HG03460 (cell line): ENCODE measurements around the gene APC2.
"Not testable (repeated sequence)": the region's sequence is repeated elsewhere in the genome, so short reads cannot be mapped to it uniquely, and the experiment has no call there.

ENCODE experiments used
- ATAC-seq: cut with Tn5 transposase; IDR thresholded peaks from one replicate; pipeline ENCODE4 v1.9.1; 2021; ENCODE audit not compliant: unreplicated experiment

APC2 gene

DNA sequence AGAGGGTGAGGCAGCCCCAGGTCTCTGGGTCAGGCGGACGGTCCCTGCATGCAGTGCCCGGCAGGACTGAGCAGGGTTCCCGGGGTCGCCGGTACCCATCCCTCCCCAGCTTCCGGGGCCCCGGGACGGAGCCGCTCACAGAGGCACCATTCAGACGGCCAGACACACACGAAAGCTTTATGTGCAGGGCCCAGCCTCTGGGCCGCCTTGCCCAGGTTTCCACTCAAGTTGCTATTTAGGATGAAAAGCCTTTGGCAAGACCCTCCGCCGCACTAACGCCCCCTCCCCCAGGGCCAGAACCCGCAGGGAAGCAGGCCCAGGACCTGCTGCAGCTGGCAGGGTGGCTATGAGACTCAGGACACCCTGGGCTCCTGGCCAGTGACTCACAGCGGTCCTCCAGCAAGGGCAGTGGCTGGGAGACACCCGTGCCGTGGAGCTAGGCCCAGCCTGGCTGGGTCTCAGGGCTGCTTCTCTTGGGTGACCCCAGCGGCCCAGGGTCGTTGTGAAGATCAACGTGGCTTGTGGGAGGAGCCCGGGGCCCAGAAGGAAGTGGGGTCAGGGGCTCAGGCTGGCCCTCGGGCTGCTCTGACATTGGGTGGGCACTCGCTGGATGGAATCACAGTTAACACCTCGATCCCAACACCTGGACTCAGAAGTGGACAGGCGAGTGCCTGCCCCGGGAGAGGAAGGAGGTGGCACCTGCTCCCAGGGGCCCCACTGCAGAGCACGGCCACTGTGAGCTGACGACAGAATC lies 24.3 kb downstream of the APC2 start:
- no peak for ATAC-seq

- ATAC-seq: no peak
These were observed 24.9 kb downstream of the APC2 start for GRCh38 chr19:1474765-1475351.

DNA sequence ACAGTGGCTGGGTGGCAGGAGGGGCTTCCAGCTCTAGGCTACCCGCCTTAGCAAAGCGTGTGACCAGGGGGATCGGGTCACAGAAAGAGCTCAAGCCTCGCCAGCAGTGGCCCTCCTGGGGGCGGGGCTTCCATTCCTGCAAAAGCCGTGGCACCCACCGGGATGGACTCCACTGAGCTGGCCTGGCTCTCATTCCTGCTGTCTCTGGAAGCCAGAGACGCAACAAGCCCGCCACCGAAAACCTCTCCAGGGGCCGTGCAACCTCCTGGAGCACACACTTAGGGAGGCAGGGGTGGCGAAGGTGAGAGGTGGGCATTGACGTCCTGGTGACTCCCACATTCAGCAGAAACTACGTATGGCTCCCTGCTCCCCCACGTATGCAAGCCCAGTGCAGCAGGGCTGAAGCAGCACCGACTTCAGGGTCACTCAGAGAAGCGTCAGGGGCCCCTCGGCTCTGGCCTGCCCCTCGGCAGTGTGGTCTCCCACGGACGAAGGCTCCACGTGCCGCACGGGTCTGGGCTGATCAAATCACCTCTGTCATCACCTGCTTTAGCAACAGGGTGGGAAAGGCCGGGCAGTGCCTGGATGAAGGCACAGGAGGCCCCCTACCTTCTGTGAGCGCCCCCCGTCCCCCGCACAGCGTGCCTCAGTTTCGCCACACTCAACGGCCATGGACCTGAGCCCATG lies 26.0 kb downstream of the APC2 start:
- ATAC-seq: no peak

GRCh38 chr19:1477056-1477455 lies 27.1 kb downstream of the APC2 start:
- not testable (repeated sequence) for ATAC-seq

DNA sequence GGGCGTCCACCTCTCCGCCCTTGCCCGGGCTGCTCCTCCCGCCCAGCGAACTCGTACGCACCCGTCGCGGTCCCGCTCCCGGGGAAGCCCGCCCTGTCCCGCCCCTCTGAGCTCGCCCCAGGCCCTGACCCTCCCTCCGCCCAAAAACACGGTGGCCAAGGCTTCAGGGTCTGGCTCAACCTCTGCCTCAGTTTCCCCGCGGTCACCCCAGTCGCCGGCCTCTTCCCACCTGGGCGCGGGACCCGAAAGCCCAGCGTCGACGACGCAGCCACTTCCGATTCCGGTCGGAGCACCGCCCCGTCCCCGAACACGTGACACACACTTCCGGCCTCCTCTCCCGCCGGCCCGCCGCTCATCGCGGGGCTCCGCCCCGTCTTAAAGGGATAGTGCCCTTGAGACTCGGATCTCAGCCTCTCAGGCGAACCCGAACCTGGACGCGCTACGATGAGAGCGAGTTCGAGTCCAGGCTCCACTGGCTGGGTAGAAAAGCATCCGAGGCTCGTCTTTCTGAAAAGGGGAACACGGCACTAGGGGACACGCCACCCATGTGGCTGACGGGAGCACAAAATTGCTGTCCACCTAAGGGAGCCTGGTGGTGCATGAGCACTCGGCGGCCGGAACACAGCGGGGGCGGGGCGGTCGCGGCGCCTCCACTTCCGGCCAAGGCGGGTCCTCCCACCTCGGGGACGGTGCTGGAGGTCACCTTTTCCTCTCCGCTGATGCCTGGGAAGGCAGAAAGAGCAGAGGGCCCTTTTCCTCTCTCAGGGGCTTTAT lies 29.2 kb downstream of the APC2 start, which contains the start of gene C19orf25:
Gene C19orf25, minus strand, starts transcription at position 282 of the 774 bp plus-strand sequence. CDS start 312 bp downstream, outside the sequence.
- peak; percentile 83 for ATAC-seq

DNA sequence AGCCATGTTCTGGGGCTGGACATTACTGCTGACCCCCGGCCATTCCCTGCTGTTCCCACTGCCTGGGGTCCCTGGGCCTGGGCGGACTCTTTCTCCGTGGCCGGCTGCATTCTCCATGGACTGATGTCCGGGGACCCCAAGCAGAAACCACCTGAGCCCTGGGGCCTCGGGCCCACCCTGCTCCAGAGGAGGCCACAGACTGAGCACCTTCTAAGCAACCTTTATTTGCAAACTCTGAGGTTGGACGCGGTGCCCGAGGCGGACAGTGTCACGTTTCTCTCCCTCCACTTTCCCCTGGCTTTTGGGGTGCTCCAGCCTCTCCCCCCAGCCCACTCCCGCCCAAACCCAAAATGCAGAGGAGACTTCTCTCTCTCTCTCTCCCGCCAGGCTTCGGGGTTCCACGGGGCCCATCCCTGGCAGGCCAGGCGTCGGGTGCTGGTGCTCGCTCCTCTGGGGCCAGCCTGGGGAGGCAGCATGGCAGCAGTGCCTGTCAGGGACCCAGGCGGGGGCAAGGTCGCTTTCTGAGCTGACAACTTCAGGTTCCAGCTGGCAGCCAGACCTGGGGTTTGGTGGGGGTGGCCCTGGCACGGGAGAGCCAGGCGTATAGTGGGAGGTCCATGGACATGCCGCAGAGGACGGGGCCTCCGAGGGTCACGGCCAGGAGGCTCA lies 31.4 kb downstream of the APC2 start:
- no peak for ATAC-seq

DNA sequence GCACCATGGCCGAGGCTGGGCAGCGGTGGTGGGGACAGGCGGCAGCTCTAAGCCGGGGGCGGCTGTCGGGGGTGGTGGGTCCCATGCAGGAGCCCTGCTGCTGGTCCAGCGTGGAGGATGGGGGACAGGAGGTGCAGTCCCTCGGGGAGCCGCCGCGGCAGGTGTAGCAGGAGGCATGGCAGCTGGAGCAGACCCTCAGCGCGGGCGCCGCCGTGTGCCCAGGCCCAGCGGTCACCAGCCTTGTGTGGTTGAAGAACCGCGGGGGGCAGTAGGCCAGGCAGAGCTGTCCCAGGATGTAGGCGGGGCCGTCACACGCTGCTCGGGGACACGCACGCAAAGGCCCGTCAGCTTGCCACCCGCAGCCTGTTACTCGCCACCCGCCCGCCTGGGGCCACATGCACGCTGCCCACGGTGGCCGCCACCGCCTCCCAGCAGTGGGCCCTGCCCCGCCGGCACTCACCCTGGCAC lies 32.0 kb downstream of the APC2 start:
- no peak for ATAC-seq

DNA sequence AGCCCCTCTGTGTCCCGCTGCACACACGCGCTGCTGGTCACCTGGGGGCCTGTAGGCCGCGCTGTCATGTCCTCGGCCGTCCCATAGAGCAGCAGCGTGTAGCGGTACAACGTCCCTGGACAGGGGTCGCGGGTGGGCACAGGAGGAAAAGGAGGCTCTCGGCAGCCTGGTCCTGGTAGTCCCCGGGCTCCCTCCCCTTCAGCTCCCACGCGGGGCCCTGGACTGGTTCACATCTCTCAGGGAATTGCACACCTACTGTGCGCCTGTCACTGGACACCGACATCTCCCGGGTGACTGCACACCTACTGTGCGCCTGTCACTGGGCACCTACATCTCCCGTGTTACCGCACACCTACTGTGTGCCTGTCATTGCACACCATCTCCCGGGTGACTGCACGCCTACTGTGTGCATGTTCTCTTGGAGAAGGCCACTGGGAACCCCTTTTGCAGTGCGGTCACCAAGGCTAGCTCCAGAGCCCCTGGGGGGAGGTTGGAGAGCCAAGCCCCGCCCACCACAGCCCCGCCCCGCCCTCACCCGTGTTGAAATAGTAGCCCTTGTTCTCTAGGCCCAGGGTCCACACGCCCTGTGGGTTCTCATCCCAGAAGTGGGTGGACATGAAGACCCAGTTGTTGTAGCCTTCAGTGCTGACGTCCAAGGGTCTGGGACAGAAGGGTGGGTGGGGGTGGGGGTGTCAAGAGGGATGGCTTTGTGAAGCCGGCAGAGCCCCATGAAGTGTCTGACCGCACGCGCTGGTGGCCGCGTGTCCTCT lies 32.6 kb downstream of the APC2 start:
- no peak for ATAC-seq

DNA sequence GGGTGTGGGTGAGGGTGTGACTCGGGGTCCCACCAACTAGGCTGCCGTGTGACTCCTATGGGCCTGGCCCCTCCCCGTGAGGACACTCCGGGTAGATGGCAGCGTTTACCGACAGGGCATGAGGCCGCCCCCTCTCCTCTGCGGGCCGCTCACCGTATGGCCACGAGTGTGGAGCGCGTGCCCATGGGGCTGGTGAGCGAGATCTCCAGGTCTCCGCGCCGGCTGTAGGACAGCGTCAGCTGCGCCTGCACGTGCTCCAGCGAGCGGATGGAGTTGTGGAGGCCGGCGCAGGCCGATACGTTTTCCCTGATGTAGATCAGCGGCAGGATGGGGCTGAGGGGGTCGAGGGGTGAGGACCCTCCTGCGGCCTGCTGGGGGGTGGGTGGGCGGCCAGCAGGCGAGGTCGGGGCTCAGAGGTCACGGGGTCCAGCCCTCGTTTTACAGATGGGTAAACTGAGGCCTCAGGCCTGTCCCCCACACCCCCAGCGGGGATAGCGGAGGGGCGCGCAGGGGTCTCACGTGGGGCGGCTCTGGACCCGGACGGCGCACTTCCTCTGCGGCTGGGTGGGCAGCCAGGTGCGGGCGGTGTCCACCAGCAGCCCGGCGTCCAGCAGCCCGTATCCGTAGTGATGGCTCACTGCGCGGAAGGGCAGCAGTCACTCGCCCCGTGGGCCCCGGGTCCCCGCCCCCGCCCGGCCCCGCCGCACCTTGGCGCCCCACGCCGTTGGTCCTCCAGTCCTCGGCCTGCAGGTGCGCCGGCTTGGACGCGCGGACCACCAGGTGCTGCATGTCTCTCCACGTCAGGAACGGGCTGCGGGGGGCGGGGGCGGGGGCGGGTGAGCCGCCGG lies 33.4 kb downstream of the APC2 start:
- ATAC-seq: no peak

DNA sequence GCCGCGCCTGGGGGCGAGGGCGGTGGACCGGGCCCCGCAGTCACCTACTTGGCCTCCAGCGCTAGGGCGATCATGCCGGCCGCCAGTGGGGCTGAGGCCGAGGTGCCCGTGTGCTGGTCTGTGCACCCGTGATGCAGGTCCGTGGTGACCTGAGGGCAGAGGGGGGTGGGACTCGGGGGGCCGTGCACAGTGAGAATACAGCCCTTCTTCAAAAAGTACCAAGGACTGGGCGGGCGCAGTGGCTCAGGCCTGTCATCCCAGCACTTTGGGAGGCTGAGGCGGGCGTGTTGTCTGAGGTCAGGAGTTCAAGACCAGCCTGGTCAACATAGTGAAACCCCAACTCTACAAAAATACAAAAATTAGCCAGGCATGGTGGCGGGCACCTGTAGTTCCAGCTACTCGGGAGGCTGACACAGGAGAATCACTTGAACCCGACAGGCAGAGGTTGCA lies 34.1 kb downstream of the APC2 start:
- no peak for ATAC-seq

GRCh38 chr19:1486720-1487575 lies 37.0 kb downstream of the APC2 start:
- no peak for ATAC-seq

- no peak for ATAC-seq
These were observed 37.8 kb downstream of the APC2 start for GRCh38 chr19:1487576-1488281.

DNA sequence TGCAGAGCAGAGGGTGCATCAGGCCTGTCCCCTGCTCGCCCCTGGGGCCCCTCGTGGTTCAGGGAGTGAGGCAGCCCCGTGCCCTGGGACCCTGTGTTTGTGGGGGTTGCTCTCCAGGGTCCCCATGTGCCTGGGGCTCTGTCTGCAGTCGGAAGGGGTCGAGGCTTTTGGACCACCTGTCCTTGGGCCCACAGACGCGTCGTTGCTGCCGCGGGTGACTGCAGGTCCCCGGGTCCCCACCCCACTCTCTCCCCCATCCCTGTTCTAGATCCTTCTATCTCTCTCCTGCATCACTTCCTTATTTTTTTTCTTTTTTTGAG lies 38.3 kb downstream of the APC2 start:
- ATAC-seq: no peak

DNA sequence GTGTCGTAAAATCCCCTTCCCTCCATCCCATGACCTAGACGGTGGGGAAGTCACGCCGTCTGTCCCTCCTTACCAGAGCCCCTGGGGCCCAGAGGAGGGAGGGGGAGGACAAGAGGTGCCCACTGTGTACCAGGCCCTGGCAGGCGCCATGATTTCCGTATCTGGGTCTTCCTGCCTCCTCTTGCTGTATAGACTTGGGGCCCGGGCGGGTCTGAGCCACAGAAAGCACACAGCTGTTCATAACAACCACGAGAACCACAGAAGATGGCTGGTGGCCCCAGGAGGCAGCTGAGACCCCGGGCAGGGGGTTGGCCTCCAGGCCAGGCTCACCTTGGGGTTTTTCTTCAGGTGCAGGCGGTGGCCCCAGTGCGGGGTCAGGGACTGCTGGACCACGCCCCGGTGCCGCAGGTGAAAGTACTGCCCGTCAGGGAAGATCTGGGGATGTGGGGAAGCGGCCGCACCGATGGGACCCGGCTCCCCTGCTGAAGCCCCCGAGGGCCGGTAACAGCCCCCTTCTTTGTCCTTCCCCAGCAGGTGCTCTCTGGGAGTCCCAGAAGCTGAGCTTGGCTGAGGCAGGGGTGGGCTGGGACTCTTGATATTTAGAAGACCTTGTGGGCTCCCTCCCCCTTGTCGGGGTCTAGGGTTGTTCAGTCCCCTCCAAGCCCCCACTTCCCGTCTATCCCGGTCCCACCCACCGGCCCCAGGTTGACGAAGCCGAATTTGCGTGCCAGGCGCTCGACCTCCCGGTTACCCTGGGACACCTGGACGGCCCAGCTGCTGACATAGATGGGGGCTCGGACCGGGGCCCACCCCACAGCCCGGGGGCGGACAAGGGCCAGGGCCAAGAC lies 39.8 kb downstream of the APC2 start:
- ATAC-seq: no peak

DNA sequence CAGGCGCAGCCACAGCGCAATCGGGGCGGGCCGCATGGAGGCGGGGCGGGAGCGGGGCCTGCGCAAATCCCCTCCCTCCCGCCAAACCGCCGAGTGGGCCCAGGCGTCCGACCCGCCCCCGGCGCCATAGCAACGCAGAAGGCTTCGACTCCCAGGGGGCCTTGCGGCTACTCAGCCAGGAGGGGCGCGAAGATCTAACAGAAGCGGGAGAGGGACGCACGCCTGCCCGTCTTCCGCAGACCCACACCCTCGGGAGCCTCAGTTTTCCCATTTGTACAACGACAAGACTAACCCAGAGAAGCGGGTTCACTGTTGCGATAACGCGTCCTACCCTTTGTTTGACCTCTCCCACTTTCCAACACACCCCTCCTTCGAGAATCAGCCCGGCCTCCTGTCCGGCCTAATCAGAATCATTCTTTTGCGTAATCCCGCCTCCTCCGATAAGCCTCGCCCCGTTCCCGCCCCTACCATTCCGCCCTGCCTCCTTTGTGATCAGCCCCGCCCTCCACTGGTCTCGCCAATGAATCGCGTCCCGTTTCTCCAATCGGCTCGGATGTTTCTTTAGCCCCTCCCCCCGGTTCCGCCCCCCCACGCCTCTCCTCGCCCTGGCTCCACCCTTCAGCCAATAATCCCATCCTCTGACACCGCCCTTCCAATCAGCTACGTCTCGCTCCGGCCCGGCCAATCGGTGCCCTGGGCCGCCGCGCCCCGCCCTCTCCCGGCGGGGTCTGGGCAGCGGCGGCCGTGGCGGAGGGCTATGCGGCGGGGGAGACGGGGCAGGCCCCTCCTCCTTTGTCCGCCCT lies 40.6 kb downstream of the APC2 start, which contains the start of gene PCSK4:
Gene PCSK4, minus strand, starts transcription at position 40 of the 803 bp plus-strand sequence. Its CDS starts 4 bp downstream, at position 36.
- peak; percentile 82 for ATAC-seq
